OCI-LY7 (cell line): ENCODE data around the gene ACSF2.
A peak's percentile ranks its signal among the peaks of the same experiment; 100 is the strongest.

Experiments
- CTCF ChIP-seq: fragments of 200-600 bp; sonication (generic); conservative IDR thresholded peaks from 2 replicates; pipeline ENCODE4 v1.5.1; 2014; ENCODE audit warnings: mild to moderate bottlenecking, antibody characterized with exemption, low read length, moderate library complexity, mixed read lengths
- EZH2phosphoT487 ChIP-seq: fragments of 200-600 bp; sonication (generic); IDR thresholded peaks from 2 replicates; pipeline ENCODE4 v1.6.1; 2018; ENCODE audit warnings: low read depth, borderline replicate concordance, mild to moderate bottlenecking, mixed run types, antibody characterized with exemption, low read length, moderate library complexity, mixed read lengths

GRCh38 chr17:50426814-50427787 lies 1.1 kb downstream of the ACSF2 start:
- TF ChIP-seq CTCF (peak; percentile 88), EZH2phosphoT487 (no peak)
